ENCODE data around the gene MAP3K8.

The MAP3K8 gene

DNA sequence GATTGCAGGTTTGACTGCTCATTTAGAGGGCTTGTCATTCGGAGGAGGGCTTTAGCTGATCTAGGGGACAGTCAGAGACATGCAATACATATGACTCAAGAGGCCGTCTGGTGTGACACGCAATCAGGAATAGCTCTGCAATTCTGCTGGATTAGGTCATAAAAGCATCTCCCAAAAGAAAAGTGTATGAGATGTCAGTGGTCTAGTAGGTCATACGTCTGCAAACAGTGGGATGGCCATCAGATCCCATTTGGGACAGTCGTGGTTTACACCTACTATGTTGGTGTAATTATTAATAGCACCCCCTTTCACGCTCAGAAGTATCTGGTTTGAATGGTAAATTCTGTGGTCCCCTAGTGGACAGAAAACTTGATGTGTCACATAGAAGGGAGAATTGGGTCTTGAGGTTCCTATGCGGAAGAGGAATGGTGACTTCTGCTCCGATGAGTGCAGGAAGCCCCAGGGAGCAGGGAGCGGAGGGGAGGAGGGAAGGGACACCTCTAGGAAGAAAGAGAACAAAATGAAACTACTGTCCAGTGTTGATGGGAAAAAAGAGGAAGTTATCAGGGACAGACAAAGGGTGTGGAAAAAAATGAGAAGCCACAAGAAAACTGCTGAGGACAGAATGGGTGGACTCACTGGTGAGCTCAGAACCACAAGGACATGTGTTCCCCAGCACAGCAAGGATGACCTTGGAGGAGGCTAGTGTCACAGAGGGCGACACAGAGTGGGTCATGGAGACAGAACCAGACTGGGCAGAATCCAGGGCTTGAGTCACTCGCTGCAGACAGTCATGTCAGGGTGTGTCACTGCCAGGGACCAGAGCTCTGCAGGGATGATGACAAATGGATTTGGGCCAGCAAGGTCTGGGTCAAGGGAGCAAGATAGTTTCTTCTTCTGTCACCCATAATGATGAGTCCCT lies 59.9 kb downstream of the MAP3K8 start:
- DNase-seq, result peak; percentile 24

DNA sequence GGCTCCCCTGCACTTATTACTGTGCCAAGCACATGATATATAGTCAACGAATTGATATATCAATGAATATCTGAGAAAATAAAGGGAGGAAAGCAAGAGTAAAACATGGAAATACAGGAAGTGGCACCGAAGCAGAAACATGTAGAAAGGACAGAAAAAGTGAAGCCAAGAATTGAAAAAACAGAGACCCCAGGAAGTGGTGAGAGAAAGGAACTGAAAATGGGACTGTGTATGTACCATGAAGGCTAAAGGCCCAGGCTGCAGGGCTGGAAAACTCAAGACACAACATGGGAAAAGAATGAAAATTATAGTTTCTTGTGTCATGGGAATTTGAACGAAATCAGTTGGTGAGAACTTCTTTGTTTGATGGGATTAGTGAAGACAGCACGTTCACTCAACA lies 60.6 kb downstream of the MAP3K8 start:
- no peak for DNase-seq

DNA sequence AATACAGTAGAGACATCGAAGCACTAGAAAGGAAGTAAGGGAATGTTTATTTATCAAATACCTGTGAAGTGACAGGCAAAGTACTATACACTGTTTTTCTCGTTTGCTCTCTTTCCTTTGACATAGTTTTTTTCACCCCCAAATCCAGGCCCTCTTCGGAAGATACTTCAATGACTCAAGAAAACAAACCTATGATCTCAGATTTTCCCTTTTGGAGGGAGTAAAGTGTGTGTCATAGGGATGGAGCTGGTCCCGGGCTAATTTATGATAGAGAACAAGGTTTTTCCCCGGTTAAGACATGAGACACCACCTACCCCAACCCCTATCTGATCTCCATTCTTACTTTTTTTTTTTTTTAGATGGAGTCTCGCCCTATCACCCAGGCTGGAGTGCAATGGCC lies 61.7 kb downstream of the MAP3K8 start:
- no peak for DNase-seq

DNA sequence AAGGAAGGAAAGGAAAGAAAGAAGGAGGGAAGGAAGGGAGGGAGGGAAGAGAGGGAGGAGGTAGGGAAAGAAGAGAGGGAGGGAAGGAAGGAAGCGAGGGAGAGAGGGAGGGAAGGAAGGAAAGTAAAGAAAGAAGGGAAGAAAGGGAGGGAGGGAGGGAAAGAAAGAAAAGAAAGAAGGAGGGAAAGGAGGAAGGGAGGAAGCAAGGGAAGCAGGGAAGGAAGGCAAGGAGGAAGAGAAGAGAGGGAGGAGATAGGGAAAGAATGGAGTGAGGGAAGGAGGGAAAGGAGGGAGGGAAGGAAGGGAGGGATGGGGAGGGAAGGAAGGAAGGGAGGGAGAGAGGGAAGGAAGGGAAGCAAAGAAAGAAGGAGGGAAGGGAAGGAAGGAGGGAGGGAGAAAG lies 65.8 kb downstream of the MAP3K8 start:
- DNase-seq, result no peak

DNA sequence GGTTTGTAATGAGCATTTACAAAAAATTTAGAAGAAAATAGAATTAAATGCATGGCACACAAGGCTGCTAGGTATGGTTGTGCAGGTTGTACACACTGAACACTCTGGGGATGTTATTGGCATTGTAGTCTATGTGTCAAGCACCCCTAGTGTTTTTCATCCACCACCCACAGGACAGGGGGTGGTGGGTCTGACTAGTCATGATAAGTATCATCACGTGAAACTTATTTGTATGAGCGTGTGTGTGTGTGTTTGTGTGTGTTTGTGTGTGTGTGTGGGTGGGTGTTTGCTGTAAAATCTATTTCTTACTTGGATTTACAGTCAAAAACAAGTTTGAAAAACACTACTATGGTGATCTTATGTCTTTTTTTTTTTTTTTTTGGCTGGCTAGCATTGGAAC lies 66.5 kb downstream of the MAP3K8 start:
- DNase-seq, result no peak

DNA sequence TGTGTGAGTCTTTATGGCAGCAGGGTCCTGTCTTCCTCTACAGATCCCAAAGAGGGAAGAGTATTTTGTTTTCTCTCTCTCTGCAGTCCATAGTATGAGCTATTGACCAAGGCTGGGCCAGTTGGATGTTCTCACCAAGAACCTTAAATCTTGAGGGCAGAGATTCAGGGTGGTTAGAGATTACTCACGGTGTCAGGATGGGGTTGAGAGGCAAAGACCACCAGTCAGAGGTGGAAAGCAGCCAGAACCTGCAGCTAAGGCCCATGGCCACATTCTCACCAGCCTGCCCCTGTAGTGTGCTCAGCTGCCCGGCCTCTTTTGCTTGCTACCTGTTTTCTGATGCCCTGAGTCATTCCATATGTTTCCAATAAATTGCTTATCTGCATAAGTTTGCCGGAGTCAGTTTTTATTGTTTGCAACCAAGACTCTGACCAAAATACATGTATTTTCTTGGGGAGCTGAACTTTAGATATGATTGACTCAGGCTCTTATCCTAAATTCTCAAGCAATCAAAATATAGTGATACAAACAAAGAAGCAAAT lies 67.0 kb downstream of the MAP3K8 start:
- no peak for DNase-seq

DNA sequence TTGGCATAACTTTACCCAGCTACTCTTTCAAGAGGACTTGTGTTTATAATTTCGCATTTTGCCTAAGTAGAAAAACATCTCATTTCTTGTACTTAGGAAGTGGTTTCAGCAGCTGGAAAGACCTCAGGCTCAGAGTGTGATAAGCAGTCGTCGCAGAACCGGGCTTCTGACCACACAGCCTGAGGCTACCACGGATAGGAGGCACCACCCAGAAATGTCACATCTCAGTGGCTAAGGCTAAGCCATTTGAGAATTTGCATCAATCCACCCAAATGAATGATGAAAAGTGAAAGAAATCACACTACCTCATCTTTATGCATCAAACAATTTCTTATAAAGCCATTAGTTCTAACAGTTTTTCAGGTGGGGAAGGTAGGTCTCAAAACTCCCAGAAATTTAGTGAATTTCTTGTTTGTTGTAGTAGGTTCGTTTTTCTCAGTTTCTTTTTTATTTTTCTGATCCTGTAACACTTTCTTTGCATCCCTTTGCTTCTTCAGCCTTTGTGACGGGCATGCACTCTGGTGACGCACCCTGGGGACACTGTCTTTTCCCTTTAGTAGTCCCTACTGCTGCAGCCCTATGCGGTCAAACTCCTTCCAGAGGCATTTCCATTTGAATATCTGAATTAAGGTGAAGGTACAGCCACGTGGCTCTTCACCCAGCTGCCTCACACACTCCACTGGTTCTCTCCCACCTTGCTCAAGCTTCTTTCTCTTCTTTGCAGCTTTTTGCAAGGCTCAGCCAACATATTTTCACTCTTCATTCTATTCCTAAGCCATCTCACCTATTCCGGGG lies 68.5 kb downstream of the MAP3K8 start:
- peak; percentile 56 for DNase-seq

DNA sequence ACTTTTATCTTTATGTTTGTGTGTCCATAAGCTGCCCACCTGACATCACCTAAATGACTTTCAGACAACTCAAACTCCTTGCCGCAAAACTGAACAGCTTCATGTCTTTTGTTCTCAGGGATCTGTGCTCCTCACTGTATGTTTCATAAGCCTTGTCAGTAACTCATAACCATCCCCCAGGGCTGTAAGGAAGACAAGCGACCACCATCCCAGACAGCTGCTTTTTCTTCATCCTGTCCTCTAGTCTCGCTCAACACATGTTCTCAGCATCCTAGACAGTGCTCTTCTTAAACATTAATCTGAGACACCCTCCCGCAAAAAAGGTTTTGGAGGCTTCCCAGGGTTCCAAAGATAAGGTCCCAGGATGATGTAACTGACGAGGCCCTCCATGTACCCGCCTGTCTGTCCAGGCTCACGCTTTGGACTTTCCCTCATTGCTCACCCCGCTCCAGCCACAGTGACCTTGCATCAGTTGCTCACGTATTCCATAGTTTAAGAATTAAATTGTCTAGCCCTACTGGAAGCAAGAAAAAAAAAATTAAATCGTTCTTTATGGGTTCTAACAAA lies 69.8 kb downstream of the MAP3K8 start:
- DNase-seq, result no peak

DNA sequence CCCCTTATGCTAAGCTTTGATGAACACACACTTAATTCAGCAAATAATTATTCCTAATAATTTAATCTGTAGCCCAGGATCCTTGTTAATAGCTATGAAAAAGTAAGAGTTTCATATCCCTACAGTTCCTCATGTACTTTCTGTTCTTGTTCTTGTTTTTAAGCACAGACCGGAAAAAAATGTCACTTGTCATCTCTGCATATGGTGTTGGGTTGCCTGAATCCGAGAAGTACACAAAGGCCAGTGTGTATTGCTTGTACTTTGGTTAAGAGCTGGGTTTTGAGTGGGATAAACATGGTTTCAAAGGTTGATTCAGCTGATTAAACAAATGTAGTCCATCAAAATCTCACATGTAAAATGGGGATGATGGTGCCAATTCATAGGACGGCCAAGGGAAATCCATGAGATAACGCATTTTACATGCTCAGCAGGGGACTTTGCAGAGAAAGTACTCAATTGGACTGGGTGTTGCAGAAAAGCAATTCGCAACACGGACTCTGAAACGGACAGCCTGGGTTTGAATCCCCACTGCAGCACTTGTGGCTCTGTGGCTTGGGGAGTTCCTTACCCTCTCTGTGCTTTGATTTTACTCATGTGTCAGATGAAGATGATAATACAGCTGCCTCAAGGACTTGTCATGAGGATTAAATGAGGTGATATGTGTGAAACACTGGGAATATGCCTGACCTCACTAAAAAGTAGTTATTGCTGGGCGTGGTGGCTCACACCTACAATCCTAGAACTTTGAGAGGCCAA lies 71.7 kb downstream of the MAP3K8 start:
- no peak for DNase-seq

DNA sequence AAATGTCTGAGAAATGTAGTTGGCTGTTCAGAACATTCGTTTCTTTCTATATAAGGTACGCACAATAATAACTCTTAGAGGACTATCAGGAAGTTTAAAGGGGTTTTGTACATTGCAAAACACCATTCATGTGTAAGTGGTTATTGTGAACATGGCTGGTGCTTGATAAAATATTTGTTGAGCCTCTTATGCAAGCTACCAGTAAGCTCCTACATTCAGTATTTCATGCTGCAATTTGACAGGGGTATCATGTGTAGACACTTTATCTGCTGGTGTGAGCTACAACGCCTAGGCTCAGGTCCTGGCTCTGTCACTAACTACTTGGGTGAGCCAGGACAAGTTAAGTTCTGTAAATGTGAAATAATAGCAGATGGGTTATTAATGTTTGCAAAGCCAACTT lies 75.5 kb downstream of the MAP3K8 start:
- no peak for DNase-seq

DNA sequence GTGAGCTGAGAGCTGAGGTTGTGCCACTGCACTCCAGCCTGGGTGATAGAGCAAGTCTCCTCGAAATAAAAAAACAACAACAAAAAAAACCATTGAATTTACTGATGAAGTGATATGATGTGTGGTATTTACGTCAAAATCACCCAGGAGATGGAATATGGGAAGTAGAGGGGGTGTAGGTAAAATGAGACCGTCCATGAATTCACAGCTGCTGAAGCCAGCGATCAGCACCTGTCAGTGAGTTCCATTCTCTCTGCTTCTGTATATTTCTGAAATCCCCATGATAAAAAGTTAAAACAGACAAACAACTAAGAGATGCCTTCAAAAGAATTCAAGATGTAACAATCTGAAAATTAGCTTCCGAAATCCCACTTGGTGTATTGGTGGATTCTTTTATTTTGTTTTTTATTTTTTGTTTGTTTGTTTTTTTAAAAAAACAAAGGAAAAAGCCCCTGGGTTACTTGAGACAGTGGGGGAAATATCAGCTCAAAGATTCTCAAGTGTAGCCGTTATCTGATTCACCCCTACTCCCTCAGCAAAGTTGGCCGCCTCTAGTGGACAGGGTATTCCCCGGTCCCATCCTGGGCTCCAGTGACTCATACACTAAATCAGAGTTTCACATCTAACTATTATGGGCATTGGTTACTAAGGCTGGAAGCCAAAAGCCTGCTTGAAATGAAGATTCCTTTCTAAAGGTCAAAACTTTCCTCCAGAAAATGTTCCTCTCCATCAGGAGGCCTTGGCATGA lies 76.4 kb downstream of the MAP3K8 start:
- DNase-seq, result no peak

DNA sequence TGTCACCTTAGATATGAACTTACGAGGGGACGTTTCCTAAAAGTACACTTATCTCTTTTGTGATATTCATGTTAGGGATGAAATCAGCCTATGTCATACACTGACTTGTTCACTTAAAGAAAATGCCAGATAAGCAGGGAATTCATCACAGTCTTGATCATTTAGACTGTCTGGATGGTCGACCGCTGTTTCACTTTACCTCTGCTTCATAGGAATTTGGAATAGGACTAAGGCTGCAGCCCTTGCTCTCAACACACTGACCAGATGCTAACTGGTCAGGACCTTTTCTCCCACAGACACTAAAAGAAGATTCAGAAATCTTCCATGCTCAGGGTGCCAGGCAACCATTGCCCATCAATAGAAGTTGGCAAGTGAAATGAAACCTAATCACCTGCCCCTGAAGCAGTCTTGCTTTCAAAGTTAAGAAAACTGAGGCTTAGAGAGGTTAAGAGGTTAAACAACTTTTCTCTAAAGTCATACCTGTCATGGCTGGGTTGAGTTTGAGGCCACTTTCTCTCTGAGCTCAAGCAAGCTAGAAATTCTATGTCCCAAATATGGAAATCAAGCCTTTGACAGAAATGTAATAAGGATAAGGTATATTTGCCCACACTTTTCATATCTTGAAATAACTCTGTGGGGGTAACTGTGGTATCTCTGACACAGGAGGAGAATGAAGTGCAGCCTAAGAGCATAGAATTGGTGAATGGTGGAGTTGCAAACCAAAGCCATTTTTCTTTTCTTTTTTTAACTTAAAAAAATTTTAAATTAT lies 77.1 kb downstream of the MAP3K8 start:
- DNase-seq, result no peak

Data from CD4-positive, alpha-beta T cell treated with Interleukin-4 for 4 hours (primary cell).